Ovary (tissue), 9 donors: ENCODE results near the gene MAST4. TPM values are rescaled to one million over a fixed set of nuclear protein-coding genes. Genes with fewer than 3 reads are reported as not detected.

Source experiments
- DNase-seq, 5 donors: peaks; one replicate each; pipeline ENCODE4 v3.0.0-alpha.2; 2019 to 2020
- H3K27ac ChIP-seq, 2 donors: fragments of 200-600 bp; one replicate each; pipeline versions ENCODE4 v1.5.1 to v1.8.0; 2019 to 2022
- H3K27me3 ChIP-seq: fragments of 200-600 bp; one replicate; pipeline ENCODE4 v1.8.0; 2022
- H3K36me3 ChIP-seq: fragments of 200-600 bp; sonication (generic); one replicate; pipeline ENCODE4 v1.5.1; 2019
- H3K4me1 ChIP-seq: one replicate; pipeline ENCODE4 v1.8.1; 2013; ENCODE audit warnings: mild to moderate bottlenecking, moderate library complexity; ENCODE audit not compliant: insufficient read depth
- H3K4me3 ChIP-seq: fragments of 200-600 bp; sonication (generic); one replicate; pipeline ENCODE4 v1.5.1; 2017
- H3K9me3 ChIP-seq, 2 donors: fragments of 200-600 bp in 1 of 2; sonication (generic) in 1 of 2; one replicate each; pipeline versions ENCODE4 v1.5.1 to v1.8.1; 2013 to 2019; ENCODE audit warnings: mild to moderate bottlenecking in 1 of 2, moderate library complexity in 1 of 2
- EP300 ChIP-seq: sonication (generic); formaldehyde crosslinking; IDR thresholded peaks from one replicate; pipeline ENCODE4 v1.6.1; 2017; ENCODE audit warnings: antibody characterized with exemption
- POLR2A ChIP-seq: fragments of 450-650 bp; IDR thresholded peaks from one replicate; pipeline ENCODE4 v1.6.1; 2017; ENCODE audit warnings: antibody characterized with exemption, mild to moderate bottlenecking, moderate library complexity
- WGBS, 3 donors: extraction: QIAGEN DNeasy Blood & Tissue Kit in 1 of 3; methylation state at CpG; one replicate each; pipeline versions ENCODE4 v1.1.5 to v1.1.7; 2013 to 2017; 5-methylcytosine and 5-hydroxymethylcytosine counted together
- intact Hi-C, 4 donors: fragments of 100-400 bp; cut with DNase I; formaldehyde crosslinking; loops; one replicate each; pipeline versions ENCODE4 v1.11.0 to v1.15.1; 2022 to 2023
- polyA plus RNA-seq, 2 donors: library from polyadenylated mRNA; stranded (reverse); fragments of 200-250 nt in 1 of 2; fragments of 350-450 nt in 1 of 2; fragmentation: Illumina TruSeq in 1 of 2; extraction: RNeasy Lipid Tissue Mini Kit (QIAGEN cat#74804) in 1 of 2; gene quantifications; one replicate each; pipeline ENCODE4 v1.2.3, GENCODE V29; 2013 to 2014
- total RNA-seq, 7 donors: library from RNA; depleted of rRNA in 2 of 7; stranded (reverse); fragments of >200 nt in 2 of 7; fragmentation: NEBNext Ultra II Directional in 3 of 7; extraction: Animal tissue kit (Norgen Biotek cat#: 25700) in 3 of 7; gene quantifications; one replicate each; pipeline versions ENCODE4 v1.1.0 to v1.2.4, GENCODE V29; 2016 to 2023
- TF ChIP-seq, protein P1 (sequence below), 3 donors: fragments of 450-650 bp in 2 of 3; fragments of 200-600 bp in 1 of 3; IDR thresholded peaks; one replicate each; pipeline versions ENCODE4 v1.5.1 to v1.8.0; 2016 to 2022; ENCODE audit warnings: antibody characterized with exemption in 3 of 3, mild to moderate bottlenecking in 1 of 3
- donor health status: DM: no; HTN: no; CAD: no; lungs with moderate emphysema.
- donor health status: DM: no; HTN: no; CAD: no.
- donor health status: Bipolar disorder and iron deficiency.
- donor health status: DM: yes; HTN: yes; CAD: no.
- donor health status: DM: no; HTN: no; CAD: no.
- donor health status: DM: yes; HTN: yes; CAD: no.

Gene MAST4
- total and polyA plus RNA-seq, 9 donors = 11.6 to 86.3 (median 57.6) TPM

DNA sequence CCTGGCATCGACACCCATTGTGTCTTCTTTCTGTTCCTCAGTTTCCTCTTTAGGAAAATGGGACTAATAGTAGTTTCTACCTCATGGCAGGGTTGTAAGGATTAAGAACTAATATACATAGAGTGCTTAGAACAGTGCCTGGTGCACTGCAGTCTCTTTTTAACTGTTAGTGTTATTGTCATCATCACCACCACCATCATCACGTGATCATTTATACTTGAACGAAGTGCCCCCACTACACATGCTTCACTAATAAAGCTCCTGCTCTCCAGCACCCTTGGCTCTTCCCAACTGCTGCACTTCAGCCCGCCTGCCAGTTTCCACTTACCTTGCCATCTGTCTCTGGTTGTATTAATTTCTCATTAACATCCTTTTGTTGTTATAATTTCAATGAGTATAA, 35.8 kb upstream of the MAST4 start:
- intact Hi-C loops = no loop called here
- Histone ChIP-seq H3K36me3 (no peaks in the 10 kb centered on the region), H3K27ac (peak overlapping the region in 1 of 2 donors; percentile 73), H3K27me3 (no peaks in the 10 kb centered on the region), H3K9me3 (no peaks in the 10 kb centered on the region), H3K4me1 (peaks cover 6% of the 10 kb centered on the region), H3K4me3 (no peak overlapping the region)
- WGBS, 3 donors = 62 to 72% (median 67%) methylated on average over 4 of the region's 4 CpGs
- TF ChIP-seq EP300 (no peak), POLR2A (no peak)
- TF ChIP-seq, protein P1, sequence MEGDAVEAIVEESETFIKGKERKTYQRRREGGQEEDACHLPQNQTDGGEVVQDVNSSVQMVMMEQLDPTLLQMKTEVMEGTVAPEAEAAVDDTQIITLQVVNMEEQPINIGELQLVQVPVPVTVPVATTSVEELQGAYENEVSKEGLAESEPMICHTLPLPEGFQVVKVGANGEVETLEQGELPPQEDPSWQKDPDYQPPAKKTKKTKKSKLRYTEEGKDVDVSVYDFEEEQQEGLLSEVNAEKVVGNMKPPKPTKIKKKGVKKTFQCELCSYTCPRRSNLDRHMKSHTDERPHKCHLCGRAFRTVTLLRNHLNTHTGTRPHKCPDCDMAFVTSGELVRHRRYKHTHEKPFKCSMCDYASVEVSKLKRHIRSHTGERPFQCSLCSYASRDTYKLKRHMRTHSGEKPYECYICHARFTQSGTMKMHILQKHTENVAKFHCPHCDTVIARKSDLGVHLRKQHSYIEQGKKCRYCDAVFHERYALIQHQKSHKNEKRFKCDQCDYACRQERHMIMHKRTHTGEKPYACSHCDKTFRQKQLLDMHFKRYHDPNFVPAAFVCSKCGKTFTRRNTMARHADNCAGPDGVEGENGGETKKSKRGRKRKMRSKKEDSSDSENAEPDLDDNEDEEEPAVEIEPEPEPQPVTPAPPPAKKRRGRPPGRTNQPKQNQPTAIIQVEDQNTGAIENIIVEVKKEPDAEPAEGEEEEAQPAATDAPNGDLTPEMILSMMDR (IDR thresholded peaks at IDR 0.05) = no peak
- no peak for DNase-seq

DNA sequence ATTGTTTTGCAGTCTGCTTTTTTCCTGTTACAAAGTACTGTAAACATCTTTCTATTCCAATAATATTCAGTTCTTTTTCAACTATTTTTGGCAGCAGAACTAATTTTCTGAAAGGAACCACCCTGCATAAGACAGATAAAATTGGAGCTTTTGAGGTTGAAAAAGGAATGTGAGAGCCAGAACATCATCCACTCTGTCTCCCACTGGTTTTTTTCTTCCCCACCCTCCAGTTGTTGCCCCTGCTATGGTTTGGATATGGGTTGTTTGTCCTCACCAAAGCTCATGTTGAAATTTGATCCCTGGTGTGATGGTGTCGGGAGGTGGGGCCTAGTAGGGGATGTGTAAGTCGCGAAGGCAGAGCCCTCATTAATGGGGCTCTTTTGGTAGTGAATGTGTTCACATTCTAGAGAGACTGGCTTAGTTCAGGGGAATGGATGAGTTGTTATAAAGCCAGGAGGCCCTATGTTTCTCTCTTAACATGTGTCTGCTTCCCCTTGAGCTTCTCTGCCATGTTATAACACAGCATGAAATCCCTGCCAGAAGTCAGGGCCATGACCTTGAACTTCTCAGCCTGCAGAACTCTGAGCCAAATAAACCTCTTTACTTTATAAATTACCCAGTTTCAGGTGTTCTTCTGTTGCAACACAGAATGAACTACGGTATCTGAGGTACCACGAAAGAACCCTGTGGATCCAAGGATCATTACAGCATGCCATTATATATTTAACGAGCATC, 34.8 kb upstream of the MAST4 start:
- DNase-seq = peak; percentile 50 to 63 (median 55)
- WGBS, 3 donors = 43 to 50% (median 43%) methylated on average over 6 of the region's 6 CpGs
- Histone ChIP-seq H3K9me3 (no peaks in the 10 kb centered on the region), H3K27ac (peak overlapping the region in 1 of 2 donors; percentile 73), H3K4me1 (peaks cover 6% of the 10 kb centered on the region), H3K36me3 (no peaks in the 10 kb centered on the region), H3K27me3 (no peaks in the 10 kb centered on the region), H3K4me3 (no peak overlapping the region)
- no peak for TF ChIP-seq EP300
- no peak for TF ChIP-seq POLR2A
- TF ChIP-seq, protein P1 (IDR thresholded peaks at IDR 0.05) = no peak
- intact Hi-C loops = no loop called here

GRCh38 chr5:66565878-66566277, 30.3 kb upstream of the MAST4 start:
- no peak for DNase-seq
- no peaks in the 10 kb centered on the region for H3K9me3 ChIP-seq
- H3K4me3 ChIP-seq = no peak overlapping the region
- no peak for TF ChIP-seq EP300
- TF ChIP-seq, protein P1 (IDR thresholded peaks at IDR 0.05) = no peak
- TF ChIP-seq POLR2A = no peak
- intact Hi-C loops = no loop called here
- H3K27ac ChIP-seq = no peak overlapping the region
- H3K27me3 ChIP-seq = no peaks in the 10 kb centered on the region
- no peaks in the 10 kb centered on the region for H3K4me1 ChIP-seq
- H3K36me3 ChIP-seq = no peaks in the 10 kb centered on the region
- 89 to 92% (median 91%) methylated on average over 2 of the region's 2 CpGs for WGBS, 3 donors

GRCh38 chr5:66567474-66567873, 28.7 kb upstream of the MAST4 start:
- Histone ChIP-seq H3K27ac (no peak overlapping the region), H3K27me3 (no peaks in the 10 kb centered on the region), H3K4me3 (no peak overlapping the region), H3K9me3 (no peaks in the 10 kb centered on the region), H3K4me1 (no peaks in the 10 kb centered on the region), H3K36me3 (no peaks in the 10 kb centered on the region)
- intact Hi-C loops = no loop called here
- DNase-seq = no peak
- TF ChIP-seq, protein P1 (IDR thresholded peaks at IDR 0.05) = no peak
- TF ChIP-seq EP300 (no peak), POLR2A (no peak)
- WGBS, 3 donors = 60 to 67% (median 64%) methylated on average over 3 of the region's 3 CpGs
